RWPE1 (cell line): ENCODE measurements around the gene KMT5B.

Experiments used
- CTCF ChIA-PET: fragments of 350-600 bp; sonication (Branson Sonifier 250); formaldehyde crosslinking; extraction: SDS; loops from one replicate; lab custom pipeline; 2021; lab: Yijun Ruan, JAX
- POLR2A ChIA-PET: fragments of 400-600 bp; formaldehyde crosslinking; extraction: SDS; loops from one replicate; lab custom pipeline; 2020; ENCODE audit warnings: antibody characterized with exemption; ENCODE audit not compliant: low non-redundant PET; lab: Yijun Ruan, JAX
- DNase-seq: peaks from one replicate; pipeline ENCODE4 v3.0.0; 2012; ENCODE audit warnings: low spot score
- H3K27ac ChIP-seq: fragments of 450-650 bp; 2 replicates; pipeline ENCODE4 v1.5.1; 2017
- TF ChIP-seq, protein P1 (sequence below): fragments of 450-650 bp; conservative IDR thresholded peaks from 2 replicates; pipeline ENCODE4 v1.5.1; 2017; ENCODE audit warnings: low read depth, mild to moderate bottlenecking

Gene KMT5B

DNA sequence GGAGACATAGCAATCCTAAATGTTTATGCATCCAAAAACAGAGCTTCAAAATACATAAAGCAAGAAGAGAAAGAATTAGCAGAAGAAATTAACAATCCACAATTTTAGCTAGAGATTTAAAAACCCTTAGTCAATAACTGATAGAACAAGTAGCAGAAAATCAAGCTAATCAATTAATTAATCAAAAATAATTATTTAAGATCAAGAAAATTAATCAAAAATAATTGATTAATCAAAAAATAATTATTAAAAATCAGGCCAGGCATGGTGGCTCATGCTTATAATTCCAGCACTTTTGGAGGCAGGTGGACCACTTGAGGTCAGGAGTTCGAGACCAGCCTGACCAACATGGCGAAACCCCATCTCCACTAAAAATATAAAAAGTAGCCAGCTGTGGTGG is 29.5 kb upstream of the KMT5B start:
- H3K27ac ChIP-seq, result no peak overlapping the region
- TF ChIP-seq, protein P1, sequence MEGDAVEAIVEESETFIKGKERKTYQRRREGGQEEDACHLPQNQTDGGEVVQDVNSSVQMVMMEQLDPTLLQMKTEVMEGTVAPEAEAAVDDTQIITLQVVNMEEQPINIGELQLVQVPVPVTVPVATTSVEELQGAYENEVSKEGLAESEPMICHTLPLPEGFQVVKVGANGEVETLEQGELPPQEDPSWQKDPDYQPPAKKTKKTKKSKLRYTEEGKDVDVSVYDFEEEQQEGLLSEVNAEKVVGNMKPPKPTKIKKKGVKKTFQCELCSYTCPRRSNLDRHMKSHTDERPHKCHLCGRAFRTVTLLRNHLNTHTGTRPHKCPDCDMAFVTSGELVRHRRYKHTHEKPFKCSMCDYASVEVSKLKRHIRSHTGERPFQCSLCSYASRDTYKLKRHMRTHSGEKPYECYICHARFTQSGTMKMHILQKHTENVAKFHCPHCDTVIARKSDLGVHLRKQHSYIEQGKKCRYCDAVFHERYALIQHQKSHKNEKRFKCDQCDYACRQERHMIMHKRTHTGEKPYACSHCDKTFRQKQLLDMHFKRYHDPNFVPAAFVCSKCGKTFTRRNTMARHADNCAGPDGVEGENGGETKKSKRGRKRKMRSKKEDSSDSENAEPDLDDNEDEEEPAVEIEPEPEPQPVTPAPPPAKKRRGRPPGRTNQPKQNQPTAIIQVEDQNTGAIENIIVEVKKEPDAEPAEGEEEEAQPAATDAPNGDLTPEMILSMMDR, result no peak
- no peak for DNase-seq
- POLR2A ChIA-PET, result no interaction called here
- CTCF ChIA-PET, result no interaction called here

DNA sequence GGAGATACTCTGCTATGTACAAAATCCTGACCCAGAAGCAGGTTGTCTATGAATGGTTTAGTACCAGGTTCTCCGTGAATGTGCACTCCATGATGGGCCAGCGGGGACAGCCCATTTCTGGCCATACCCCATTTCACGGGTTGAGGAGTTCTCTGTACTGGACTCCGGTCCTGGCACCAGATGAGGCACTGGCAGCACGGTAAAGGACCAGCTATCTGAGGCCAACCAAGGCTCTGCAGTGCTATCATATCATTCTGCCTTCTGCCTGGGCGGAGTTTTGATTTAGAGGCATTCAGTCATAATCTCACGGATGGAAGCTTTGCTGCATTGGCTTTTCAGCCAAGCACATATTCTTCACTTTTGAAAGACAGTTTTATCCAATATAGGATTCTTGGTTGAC is 18.5 kb upstream of the KMT5B start:
- TF ChIP-seq, protein P1, result no peak
- CTCF ChIA-PET, result interaction anchor here (0.8 kb wide), 1 partner anchor 67 kb away, joined by 4 read pairs; no protein-coding TSS in a partner anchor
- no peak for DNase-seq
- POLR2A ChIA-PET, result no interaction called here
- no peak overlapping the region for H3K27ac ChIP-seq

DNA sequence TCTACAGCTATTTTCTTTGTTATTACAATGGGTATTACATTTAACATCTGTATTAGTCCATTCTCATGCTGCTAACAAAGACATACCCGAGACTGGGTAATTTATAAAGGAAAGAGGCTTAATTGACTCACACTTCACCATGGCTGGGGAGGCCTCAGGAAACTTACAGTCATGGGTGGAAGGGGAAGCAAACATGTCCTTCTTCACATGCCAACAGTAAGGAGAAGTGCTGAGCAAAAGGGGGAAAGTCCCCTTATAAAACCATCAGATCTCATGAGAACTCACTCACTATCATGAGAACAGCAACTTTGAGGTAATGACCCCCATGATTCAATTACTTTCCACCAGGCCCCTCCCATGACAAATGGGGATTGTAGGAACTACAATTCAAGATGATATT is 16.5 kb upstream of the KMT5B start:
- no peak overlapping the region for H3K27ac ChIP-seq
- CTCF ChIA-PET, result interaction anchor here (0.6 to 1.0 kb wide), 2 partner anchors 42 to 1773 kb away, joined by 3 to 5 read pairs; no protein-coding TSS in a partner anchor
- POLR2A ChIA-PET, result no interaction called here
- DNase-seq, result no peak
- TF ChIP-seq, protein P1, result no peak

DNA sequence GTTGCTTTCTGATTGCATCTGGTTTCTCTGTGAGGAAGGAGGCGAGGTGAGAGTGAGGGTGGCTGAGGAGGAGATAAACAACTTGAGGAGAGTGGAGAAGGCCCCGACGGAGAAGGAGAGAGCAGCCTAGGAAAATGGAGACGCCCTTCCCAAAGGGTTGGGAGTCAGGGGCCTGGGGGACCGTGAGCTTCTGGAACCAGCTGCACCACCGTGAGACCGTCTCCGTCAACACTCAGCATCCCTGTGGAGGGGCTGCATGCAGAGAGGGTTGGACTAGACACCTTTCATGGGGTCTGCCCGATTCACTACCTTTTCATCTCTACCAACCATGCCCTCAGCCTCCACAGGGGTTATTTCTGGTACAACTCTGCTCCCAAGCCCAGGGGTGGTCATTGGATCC is 13.3 kb upstream of the KMT5B start:
- CTCF ChIA-PET, result interaction anchor here (0.6 kb wide), 1 partner anchor 11 kb away, joined by 3 read pairs; no protein-coding TSS in a partner anchor
- H3K27ac ChIP-seq, result no peak overlapping the region
- no peak for DNase-seq
- POLR2A ChIA-PET, result no interaction called here
- TF ChIP-seq, protein P1, result no peak

DNA sequence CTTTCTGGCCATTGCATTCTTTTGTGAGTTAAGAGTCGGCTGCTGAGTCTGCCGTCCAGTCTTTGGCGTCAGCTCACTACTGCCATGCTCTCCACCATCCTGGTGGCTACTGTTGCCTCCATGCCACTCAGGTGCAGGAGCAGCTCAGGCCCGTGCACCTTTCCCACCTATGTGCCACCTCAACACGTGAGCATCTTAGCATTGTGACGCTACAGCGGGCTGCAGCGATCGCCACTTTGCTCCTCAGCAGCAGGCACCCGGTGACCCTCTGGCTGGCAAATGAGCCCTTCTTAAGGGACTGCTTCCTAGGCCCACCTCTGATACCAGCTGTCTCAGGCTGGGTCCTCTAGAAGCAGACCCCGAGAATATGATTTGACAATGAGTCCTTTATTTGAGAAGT is 11.5 kb upstream of the KMT5B start:
- ChIA-PET CTCF (no interaction called here), POLR2A (interaction anchor here (0.6 kb wide), 1 partner anchor 22 kb away, joined by 3 read pairs; no protein-coding TSS in a partner anchor)
- no peak overlapping the region for H3K27ac ChIP-seq
- no peak for DNase-seq
- TF ChIP-seq, protein P1, result no peak

DNA sequence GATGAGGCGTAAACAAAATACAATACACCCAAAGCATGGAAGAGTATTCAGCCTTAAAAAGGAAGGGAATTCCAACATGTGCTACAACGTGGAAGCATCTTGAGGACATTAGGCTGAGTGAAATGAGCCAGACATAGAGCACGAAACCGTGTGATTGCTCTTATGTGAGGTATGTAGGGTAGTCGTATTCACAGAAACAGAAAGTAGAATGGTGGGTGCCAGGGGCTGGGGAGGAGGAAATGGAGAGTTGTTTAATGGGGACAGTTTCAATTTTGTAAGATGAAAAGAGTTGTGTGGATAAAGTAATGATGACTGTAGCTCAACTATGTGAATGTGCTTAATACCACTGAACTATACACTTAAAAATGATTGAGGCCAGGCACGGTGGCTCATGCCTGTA is 10.2 kb upstream of the KMT5B start:
- POLR2A ChIA-PET, result no interaction called here
- CTCF ChIA-PET, result interaction anchor here (1.0 kb wide), 1 partner anchor 14 kb away, joined by 3 read pairs; no protein-coding TSS in a partner anchor
- H3K27ac ChIP-seq, result no peak overlapping the region
- TF ChIP-seq, protein P1, result no peak
- DNase-seq, result no peak
